Mesenchymal stem cell (in vitro differentiated cells and primary cell): ENCODE data around the gene MTOR. TPM values are rescaled to one million over a fixed set of nuclear protein-coding genes. Genes with fewer than 3 reads are reported as not detected.

ENCODE experiments used
- DNase-seq: peaks from one replicate; pipeline ENCODE4 v3.0.0-alpha.2; 2013
- H2AFZ ChIP-seq: one replicate; pipeline ENCODE4 v1.6.1; 2013; ENCODE audit warnings: low read depth, mild to moderate bottlenecking, control low read depth, inconsistent platforms, low read length, moderate library complexity
- H2AK5ac ChIP-seq: 2 replicates; pipeline ENCODE4 v1.6.1; 2013; ENCODE audit warnings: low read length, moderate library complexity, mild to moderate bottlenecking, inconsistent platforms; ENCODE audit not compliant: severe bottlenecking
- H2BK120ac ChIP-seq: one replicate; pipeline ENCODE4 v1.6.1; 2013; ENCODE audit warnings: low read depth, mild to moderate bottlenecking, inconsistent platforms, low read length, moderate library complexity
- H2BK12ac ChIP-seq, 2 experiments: one replicate each; pipeline ENCODE4 v1.6.1; 2013; ENCODE audit warnings: inconsistent platforms in 2 of 2, low read length in 2 of 2, mild to moderate bottlenecking in 2 of 2, moderate library complexity in 2 of 2, control low read depth in 1 of 2
- H2BK15ac ChIP-seq: one replicate; pipeline ENCODE4 v1.6.1; 2013; ENCODE audit warnings: mild to moderate bottlenecking, low read depth, inconsistent platforms; ENCODE audit not compliant: poor library complexity, severe bottlenecking
- H2BK5ac ChIP-seq: 2 replicates; pipeline ENCODE4 v1.6.1; 2013; ENCODE audit warnings: low read depth, mild to moderate bottlenecking, low read length, control low read depth, inconsistent platforms; ENCODE audit not compliant: poor library complexity, severe bottlenecking
- H3K14ac ChIP-seq, 2 experiments: one replicate each; pipeline ENCODE4 v1.6.1; 2013; ENCODE audit warnings: inconsistent platforms in 2 of 2, low read length in 2 of 2, control low read depth in 1 of 2, mild to moderate bottlenecking in 1 of 2, moderate library complexity in 1 of 2
- H3K18ac ChIP-seq, 2 experiments: one replicate each; pipeline ENCODE4 v1.6.1; 2013; ENCODE audit warnings: inconsistent platforms in 2 of 2, low read length in 2 of 2, control low read depth in 1 of 2, low read depth in 1 of 2, mild to moderate bottlenecking in 1 of 2
- H3K23ac ChIP-seq, 2 experiments: one replicate each; pipeline ENCODE4 v1.6.1; 2013; ENCODE audit warnings: inconsistent platforms in 2 of 2, low read length in 2 of 2, mild to moderate bottlenecking in 2 of 2, moderate library complexity in 2 of 2, control low read depth in 1 of 2
- H3K27ac ChIP-seq: 2 replicates; pipeline ENCODE4 v1.5.1; 2013; ENCODE audit warnings: mild to moderate bottlenecking, moderate library complexity, low read length, control low read depth, inconsistent platforms; ENCODE audit not compliant: poor library complexity, severe bottlenecking
- H3K27me3 ChIP-seq, 2 experiments: 2 replicates each; pipeline versions ENCODE4 v1.6.1 to v1.7.0; 2013; ENCODE audit warnings: low read length in 2 of 2, mild to moderate bottlenecking in 2 of 2, moderate library complexity in 2 of 2, control low read depth in 1 of 2, inconsistent platforms in 1 of 2; ENCODE audit not compliant: control insufficient read depth in 1 of 2, insufficient read depth in 1 of 2
- H3K36me3 ChIP-seq, 2 experiments: 2 replicates each; pipeline versions ENCODE4 v1.6.1 to v1.7.0; 2013; ENCODE audit warnings: low read length in 2 of 2, control low read depth in 1 of 2, inconsistent platforms in 1 of 2, low read depth in 1 of 2, mild to moderate bottlenecking in 1 of 2; ENCODE audit not compliant: insufficient read depth in 2 of 2, control insufficient read depth in 1 of 2
- H3K4ac ChIP-seq, 2 experiments: one replicate each; pipeline ENCODE4 v1.6.1; 2013; ENCODE audit warnings: inconsistent platforms in 2 of 2, low read length in 2 of 2, mild to moderate bottlenecking in 2 of 2, moderate library complexity in 2 of 2, control low read depth in 1 of 2, low read depth in 1 of 2
- H3K4me1 ChIP-seq: 2 replicates; pipeline ENCODE4 v1.6.1; 2013; ENCODE audit warnings: low read depth, low read length, control low read depth; ENCODE audit not compliant: control insufficient read depth, insufficient read depth
- H3K4me2 ChIP-seq: 2 replicates; pipeline ENCODE4 v1.6.1; 2013; ENCODE audit warnings: low read length, mild to moderate bottlenecking, inconsistent platforms; ENCODE audit not compliant: poor library complexity, severe bottlenecking
- H3K4me3 ChIP-seq, 2 experiments: 2 replicates each; pipeline versions ENCODE4 v1.5.1 to v1.7.0; 2013; ENCODE audit warnings: low read length in 2 of 2, mild to moderate bottlenecking in 2 of 2, control low read depth in 1 of 2, low read depth in 1 of 2; ENCODE audit not compliant: insufficient read depth in 1 of 2
- H3K79me1 ChIP-seq: replicated peaks from 2 replicates; pipeline ENCODE4 v1.6.1; 2013; ENCODE audit warnings: mild to moderate bottlenecking, control low read depth, low read length, inconsistent platforms; ENCODE audit not compliant: poor library complexity, severe bottlenecking
- H3K9ac ChIP-seq: 2 replicates; pipeline ENCODE4 v1.7.0; 2013; ENCODE audit warnings: mild to moderate bottlenecking, low read length, moderate library complexity
- H3K9me3 ChIP-seq: 2 replicates; pipeline ENCODE4 v1.7.0; 2013; ENCODE audit warnings: mild to moderate bottlenecking, low read length; ENCODE audit not compliant: control insufficient read depth
- H4K8ac ChIP-seq: one replicate; pipeline ENCODE4 v1.6.1; 2013; ENCODE audit warnings: inconsistent platforms, mild to moderate bottlenecking, low read length, moderate library complexity
- H4K91ac ChIP-seq: one replicate; pipeline ENCODE4 v1.6.1; 2013; ENCODE audit warnings: mild to moderate bottlenecking, low read length, inconsistent platforms
- WGBS: methylation state at CpG from one replicate; pipeline ENCODE4 v1.1.7; 2013; ENCODE audit warnings: mixed read lengths; 5-methylcytosine and 5-hydroxymethylcytosine counted together
- polyA plus RNA-seq, 2 experiments: library from polyadenylated mRNA; stranded (reverse); fragments of 200-250 nt; gene quantifications; one replicate each; pipeline ENCODE4 v1.2.3, GENCODE V29; 2013

Gene MTOR
- polyA plus RNA-seq (2013, experiment 1 of 2): 13.8 TPM
- polyA plus RNA-seq (2013, experiment 2 of 2): 12.8 TPM

DNA sequence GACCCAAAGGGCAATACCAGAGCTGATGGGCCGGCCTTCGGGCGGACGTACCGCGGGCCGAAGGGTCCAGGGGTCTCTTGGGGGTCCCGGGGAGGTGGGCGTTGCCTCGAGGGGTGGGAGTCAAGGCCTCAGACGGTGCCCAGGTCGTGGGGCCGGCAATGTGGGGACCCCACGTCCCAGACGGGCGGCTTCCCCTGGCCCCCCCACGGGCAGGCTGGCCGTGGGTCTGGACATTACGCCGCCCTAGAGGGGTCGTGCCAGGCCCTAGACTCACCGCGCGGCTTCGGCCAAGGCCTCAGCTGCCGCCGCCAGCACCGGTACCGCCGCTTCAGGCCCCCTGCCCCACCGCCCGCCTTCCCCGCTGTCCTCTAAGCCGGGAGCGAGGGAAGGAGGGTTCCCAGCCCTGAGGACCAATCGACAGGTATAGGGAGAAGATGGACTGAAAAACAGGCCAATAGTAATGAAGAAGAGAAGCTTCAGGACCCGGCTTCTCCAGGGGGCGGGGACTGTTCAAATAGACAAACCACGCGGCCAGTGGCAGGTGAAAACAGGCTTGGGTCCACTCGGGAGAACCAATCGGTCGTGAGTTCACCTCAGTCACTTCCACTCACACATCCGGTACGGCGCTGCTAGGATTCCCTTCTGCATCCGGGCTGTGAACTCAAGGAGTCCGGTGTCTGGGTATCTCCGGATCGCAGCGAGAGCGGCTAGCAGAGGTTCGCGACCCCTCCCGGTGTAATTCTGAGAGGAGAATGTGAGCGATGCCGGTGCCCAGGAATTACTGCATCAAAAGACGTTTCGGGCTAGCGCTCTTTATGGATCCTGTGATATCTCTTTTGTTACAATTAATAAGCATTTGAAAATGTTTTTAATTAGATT is at the start of gene MTOR:
Gene MTOR (minus strand): TSS at position 381 of the 879 bp plus-strand sequence. CDS start 3,142 bp downstream, outside the sequence.
- H3K27me3 ChIP-seq: no peaks in the 10 kb centered on the region
- peak within 1 kb of the TSS; percentile 95 to 99 for H3K4ac ChIP-seq
- H4K8ac ChIP-seq: peak within 1 kb of the TSS; percentile 97
- under 1% methylated on average over 56 of the region's 60 CpGs for WGBS
- H3K9me3 ChIP-seq: no peaks in the 10 kb centered on the region
- H2BK12ac ChIP-seq: peak within 1 kb of the TSS in 1 of 2 experiments; percentile 84
- H2BK5ac ChIP-seq: peak within 1 kb of the TSS; percentile 79
- H2AK5ac ChIP-seq: no peak within 1 kb of the TSS
- H3K9ac ChIP-seq: peak within 1 kb of the TSS; percentile 95
- DNase-seq: peak; percentile 100
- peak within 1 kb of the TSS in 1 of 2 experiments; percentile 98 for H3K14ac ChIP-seq
- H3K36me3 ChIP-seq: peaks cover 14 to 24% of the 10 kb centered on the region in 2 experiments
- H2BK120ac ChIP-seq: peak within 1 kb of the TSS; percentile 77
- H3K18ac ChIP-seq: peak within 1 kb of the TSS; percentile 91 to 98
- H3K23ac ChIP-seq: peak within 1 kb of the TSS in 1 of 2 experiments; percentile 89
- H3K4me2 ChIP-seq: peak within 1 kb of the TSS; percentile 99
- peak within 1 kb of the TSS; percentile 80 for H3K27ac ChIP-seq
- peaks cover 7% of the 10 kb centered on the region for H3K4me1 ChIP-seq
- H2AFZ ChIP-seq: peak within 1 kb of the TSS; percentile 99
- H4K91ac ChIP-seq: peak within 1 kb of the TSS; percentile 93
- H2BK15ac ChIP-seq: peak within 1 kb of the TSS; percentile 23
- peaks cover 13% of the 10 kb centered on the region for H3K79me1 ChIP-seq
- H3K4me3 ChIP-seq: peak within 1 kb of the TSS; percentile 99 to 100

DNA sequence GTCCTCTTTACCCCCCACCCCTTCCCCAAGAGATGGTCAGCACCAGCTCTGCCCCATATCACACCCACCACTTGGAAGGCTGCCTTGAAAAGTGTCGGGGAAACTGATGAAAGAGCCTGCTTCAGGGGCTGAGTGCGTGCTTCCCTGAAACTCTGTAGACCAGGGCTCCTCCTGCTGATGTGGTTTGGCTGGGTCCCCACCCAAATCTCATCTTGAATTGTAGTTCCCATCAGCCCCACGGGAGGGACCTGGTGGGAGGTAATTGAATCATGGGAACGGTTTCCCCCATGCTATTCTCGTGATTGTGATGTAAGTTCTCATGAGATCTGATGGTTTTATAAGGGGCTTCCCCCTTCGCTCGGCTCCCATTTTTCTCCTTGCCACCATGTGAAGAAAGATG is 47.0 kb upstream of the MTOR start:
- no peak overlapping the region for H2BK12ac ChIP-seq

DNA sequence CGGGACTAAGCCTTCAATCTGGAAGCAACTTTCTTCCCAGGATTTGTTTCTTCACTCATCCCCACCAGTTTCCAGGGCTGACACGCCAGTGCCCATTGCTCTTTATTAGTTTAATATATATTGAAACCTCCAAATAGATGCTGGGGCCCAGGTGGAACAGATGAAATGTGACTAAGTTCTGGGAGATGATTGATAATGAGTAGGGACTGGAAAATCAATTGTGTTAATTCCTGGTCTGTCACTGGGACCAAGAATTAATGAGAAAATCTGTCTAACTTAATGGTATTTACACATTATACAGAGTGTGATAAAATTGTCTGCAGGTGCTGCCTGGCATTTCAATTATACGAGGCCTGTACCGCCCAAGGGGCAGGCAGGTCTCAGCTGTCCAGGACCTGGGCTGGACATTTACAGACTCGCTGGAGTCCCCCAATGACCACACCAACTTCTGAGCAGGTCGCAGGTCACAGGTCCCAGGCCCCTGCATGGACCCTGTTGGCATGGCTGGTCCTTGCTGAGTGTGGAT is 46.4 kb upstream of the MTOR start:
- H3K4ac ChIP-seq: no peak overlapping the region
- no peak overlapping the region for H3K23ac ChIP-seq
- H3K9me3 ChIP-seq: no peaks in the 10 kb centered on the region
- H4K91ac ChIP-seq: no peak overlapping the region
- H2BK15ac ChIP-seq: no peak overlapping the region
- 79% methylated on average over 4 of the region's 6 CpGs for WGBS
- H3K4me3 ChIP-seq: no peak overlapping the region
- peaks cover 42 to 56% of the 10 kb centered on the region in 2 experiments for H3K27me3 ChIP-seq
- H3K4me2 ChIP-seq: no peak overlapping the region
- no peak for DNase-seq
- no peak overlapping the region for H2BK120ac ChIP-seq
- no peak overlapping the region for H2AK5ac ChIP-seq
- H3K4me1 ChIP-seq: no peaks in the 10 kb centered on the region
- no peaks in the 10 kb centered on the region for H3K36me3 ChIP-seq
- H2BK5ac ChIP-seq: no peak overlapping the region
- no peaks in the 10 kb centered on the region for H3K79me1 ChIP-seq
- no peak overlapping the region for H3K18ac ChIP-seq
- no peak overlapping the region for H2AFZ ChIP-seq
- H3K27ac ChIP-seq: no peak overlapping the region
- no peak overlapping the region for H2BK12ac ChIP-seq
- no peak overlapping the region for H3K14ac ChIP-seq
- no peak overlapping the region for H4K8ac ChIP-seq
- no peak overlapping the region for H3K9ac ChIP-seq

More for the DNA sequence above, 47.0 kb upstream of the MTOR start:
- Histone ChIP-seq H3K4me1 (no peaks in the 10 kb centered on the region), H2AK5ac (no peak overlapping the region), H3K14ac (no peak overlapping the region), H2BK5ac (no peak overlapping the region), H2AFZ (no peak overlapping the region), H2BK15ac (no peak overlapping the region), H3K9me3 (no peaks in the 10 kb centered on the region), H3K27ac (no peak overlapping the region), H3K23ac (no peak overlapping the region), H3K4me3 (no peak overlapping the region), H3K27me3 (peaks cover 43 to 54% of the 10 kb centered on the region in 2 experiments), H3K36me3 (no peaks in the 10 kb centered on the region), H3K18ac (no peak overlapping the region), H3K4me2 (no peak overlapping the region), H4K91ac (no peak overlapping the region), H3K9ac (no peak overlapping the region), H2BK120ac (no peak overlapping the region), H3K79me1 (no peaks in the 10 kb centered on the region), H3K4ac (no peak overlapping the region), H4K8ac (no peak overlapping the region)
- DNase-seq: no peak
- WGBS: 87% methylated on average over 7 of the region's 7 CpGs

DNA sequence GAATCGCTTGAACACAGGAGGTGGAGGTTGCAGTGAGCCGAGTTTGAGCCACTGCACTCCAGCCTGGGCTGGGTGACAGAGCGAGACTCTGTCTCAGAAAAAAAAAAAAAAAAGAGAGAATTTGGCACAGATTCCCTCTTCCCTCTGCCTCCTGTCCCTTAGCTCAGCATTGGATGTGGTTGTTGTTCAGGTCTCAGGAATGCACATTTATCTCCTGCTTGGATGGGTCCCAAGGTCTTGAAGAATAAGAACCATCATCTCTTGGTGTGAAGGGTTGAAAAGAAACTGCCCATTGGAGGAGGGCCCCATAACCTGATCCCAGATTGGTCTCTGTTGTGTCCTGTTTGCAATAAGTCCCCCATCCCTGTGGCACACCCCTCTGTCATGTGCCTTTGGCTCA is 45.5 kb upstream of the MTOR start:
- Histone ChIP-seq H3K4ac (no peak overlapping the region), H2BK15ac (no peak overlapping the region), H2BK12ac (no peak overlapping the region), H3K79me1 (no peaks in the 10 kb centered on the region), H2BK5ac (no peak overlapping the region), H3K4me1 (no peaks in the 10 kb centered on the region), H3K27ac (no peak overlapping the region), H3K14ac (no peak overlapping the region), H3K4me2 (no peak overlapping the region), H3K9me3 (no peaks in the 10 kb centered on the region), H3K4me3 (no peak overlapping the region), H3K23ac (no peak overlapping the region), H3K18ac (no peak overlapping the region), H4K91ac (no peak overlapping the region), H3K27me3 (peaks cover 35 to 49% of the 10 kb centered on the region in 2 experiments), H2AK5ac (no peak overlapping the region), H2BK120ac (no peak overlapping the region), H3K36me3 (no peaks in the 10 kb centered on the region), H4K8ac (no peak overlapping the region), H3K9ac (no peak overlapping the region), H2AFZ (no peak overlapping the region)
- 93% methylated on average over 2 of the region's 3 CpGs for WGBS
- no peak for DNase-seq
